ENCODE measurements around the gene GMCL1. TPM values are rescaled to one million over a fixed set of nuclear protein-coding genes. Genes with fewer than 3 reads are reported as not detected.

The GMCL1 gene
- total RNA-seq, 1 experiment from 2014 or later = 63.8 TPM

DNA sequence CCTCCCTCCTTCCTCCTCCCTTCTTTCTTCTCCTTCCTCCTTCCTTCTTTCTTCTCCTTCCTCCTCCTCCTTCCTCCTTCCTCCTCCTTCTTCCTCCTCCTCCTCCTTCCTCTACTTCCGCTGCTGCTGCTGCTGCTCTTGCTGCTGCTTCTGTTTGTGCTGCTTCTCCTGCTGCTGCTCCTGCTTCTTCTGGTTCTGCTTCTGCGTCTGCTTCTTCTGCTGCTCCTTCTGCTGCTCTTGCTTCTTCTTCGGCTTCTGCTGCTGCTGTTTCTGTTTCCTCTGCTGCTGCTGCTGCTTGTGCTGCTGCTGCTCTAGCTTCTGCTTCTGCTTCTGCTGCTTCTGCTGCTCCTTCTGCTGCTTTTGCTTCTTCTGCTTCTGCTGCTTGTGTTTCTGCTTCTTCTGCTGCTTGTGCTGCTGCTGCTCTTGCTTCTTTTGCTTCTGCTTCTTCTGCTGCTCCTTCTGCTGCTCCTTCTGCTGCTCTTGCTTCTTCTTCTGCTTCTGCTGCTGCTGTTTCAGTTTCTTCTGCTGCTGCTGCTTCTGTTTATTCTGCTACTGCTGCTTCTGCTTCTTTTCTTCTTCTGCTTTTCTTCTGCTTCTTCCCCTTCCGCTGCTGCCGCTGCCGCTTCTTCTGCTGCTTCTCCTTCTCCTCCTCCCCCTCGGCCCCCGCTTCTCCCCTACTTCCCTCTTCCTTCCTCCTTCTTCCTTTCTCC, 72.9 kb downstream of the GMCL1 start:
- no peaks in the 10 kb centered on the region for H3K27me3 Mint-ChIP-seq (ENCODE audit: unreplicated experiment)
- no peak for DNase-seq
- H3K27ac Mint-ChIP-seq (ENCODE audit: unreplicated experiment) = no peak overlapping the region
- no TSS peak for BruUV-seq (replicated peaks)
- H3K4me3 Mint-ChIP-seq (ENCODE audit: low read depth, unreplicated experiment) = no peak overlapping the region
- CTCF ChIA-PET = interaction anchor here (0.7 kb wide), 1 partner anchor 14 kb away, joined by 3 read pairs; no protein-coding TSS in a partner anchor
- intact Hi-C loops (cut with micrococcal nuclease; ENCODE audit: unreplicated experiment) = no loop called here
- peaks cover 15% of the 10 kb centered on the region for H3K4me1 Mint-ChIP-seq (ENCODE audit: low read depth, unreplicated experiment)
- TF ChIP-seq, protein P1, sequence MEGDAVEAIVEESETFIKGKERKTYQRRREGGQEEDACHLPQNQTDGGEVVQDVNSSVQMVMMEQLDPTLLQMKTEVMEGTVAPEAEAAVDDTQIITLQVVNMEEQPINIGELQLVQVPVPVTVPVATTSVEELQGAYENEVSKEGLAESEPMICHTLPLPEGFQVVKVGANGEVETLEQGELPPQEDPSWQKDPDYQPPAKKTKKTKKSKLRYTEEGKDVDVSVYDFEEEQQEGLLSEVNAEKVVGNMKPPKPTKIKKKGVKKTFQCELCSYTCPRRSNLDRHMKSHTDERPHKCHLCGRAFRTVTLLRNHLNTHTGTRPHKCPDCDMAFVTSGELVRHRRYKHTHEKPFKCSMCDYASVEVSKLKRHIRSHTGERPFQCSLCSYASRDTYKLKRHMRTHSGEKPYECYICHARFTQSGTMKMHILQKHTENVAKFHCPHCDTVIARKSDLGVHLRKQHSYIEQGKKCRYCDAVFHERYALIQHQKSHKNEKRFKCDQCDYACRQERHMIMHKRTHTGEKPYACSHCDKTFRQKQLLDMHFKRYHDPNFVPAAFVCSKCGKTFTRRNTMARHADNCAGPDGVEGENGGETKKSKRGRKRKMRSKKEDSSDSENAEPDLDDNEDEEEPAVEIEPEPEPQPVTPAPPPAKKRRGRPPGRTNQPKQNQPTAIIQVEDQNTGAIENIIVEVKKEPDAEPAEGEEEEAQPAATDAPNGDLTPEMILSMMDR (IDR thresholded peaks at IDR 0.05; ENCODE audit: unreplicated experiment) = no peak
- no peaks in the 10 kb centered on the region for H3K9me3 Mint-ChIP-seq (ENCODE audit: low read depth, unreplicated experiment)
- H3K36me3 Mint-ChIP-seq (ENCODE audit: insufficient read depth, unreplicated experiment) = peaks cover 18% of the 10 kb centered on the region

DNA sequence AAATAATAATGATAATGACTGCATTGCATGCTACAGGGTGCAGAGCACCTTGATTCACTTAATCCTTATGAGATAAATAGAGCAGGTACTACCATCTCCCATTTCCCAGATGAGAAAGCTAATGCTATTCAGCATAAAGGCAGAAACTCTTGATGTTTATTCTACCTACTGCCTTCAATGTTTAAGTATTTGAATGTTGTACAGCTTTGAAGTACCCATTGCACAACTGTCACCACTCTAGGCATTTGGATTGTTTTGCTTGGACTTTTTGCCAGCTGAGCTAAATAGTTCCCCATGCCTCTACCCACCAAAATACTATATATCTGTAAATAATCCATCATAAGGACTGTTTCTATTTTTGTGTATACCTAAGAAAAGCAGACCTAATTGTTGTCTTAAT, 77.8 kb downstream of the GMCL1 start:
- TF ChIP-seq, protein P1 (IDR thresholded peaks at IDR 0.05; ENCODE audit: unreplicated experiment) = no peak
- Mint-ChIP-seq H3K4me1 (ENCODE audit: low read depth, unreplicated experiment) (peaks cover 5% of the 10 kb centered on the region), H3K36me3 (ENCODE audit: insufficient read depth, unreplicated experiment) (peaks cover 10% of the 10 kb centered on the region), H3K4me3 (ENCODE audit: low read depth, unreplicated experiment) (no peak overlapping the region), H3K27ac (ENCODE audit: unreplicated experiment) (no peak overlapping the region), H3K27me3 (ENCODE audit: unreplicated experiment) (no peaks in the 10 kb centered on the region), H3K9me3 (ENCODE audit: low read depth, unreplicated experiment) (no peaks in the 10 kb centered on the region)
- CTCF ChIA-PET = no interaction called here
- no TSS peak for BruUV-seq (replicated peaks)
- no peak for DNase-seq
- intact Hi-C loops (cut with micrococcal nuclease; ENCODE audit: unreplicated experiment) = no loop called here

DNA sequence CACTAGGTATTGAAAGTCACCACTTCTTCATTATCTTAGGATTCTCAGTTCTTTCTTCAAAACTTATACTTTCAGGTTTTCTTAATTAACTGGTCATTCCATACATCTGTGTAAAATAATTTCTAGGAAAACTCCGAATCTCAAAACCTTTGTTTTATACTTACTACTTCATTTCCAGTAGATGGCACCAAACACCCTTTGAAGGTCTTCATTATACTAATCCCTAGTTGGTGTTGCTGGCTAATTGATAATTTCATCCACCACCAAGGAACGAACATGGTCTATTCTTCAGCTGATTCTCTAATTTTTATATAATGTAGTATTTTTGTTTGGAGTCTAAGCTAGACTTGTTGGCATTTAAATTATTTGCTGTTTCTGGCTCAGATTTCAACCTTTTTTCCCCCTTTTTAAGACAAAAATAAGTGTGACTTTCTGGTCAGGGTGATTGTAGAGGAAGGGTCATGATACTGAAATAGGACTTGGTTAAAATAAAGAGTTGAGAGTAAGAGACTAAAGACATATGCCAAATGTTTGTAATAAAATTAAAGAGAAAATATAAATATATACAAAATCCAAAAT, 82.6 kb downstream of the GMCL1 start:
- Mint-ChIP-seq H3K36me3 (ENCODE audit: insufficient read depth, unreplicated experiment) (peaks cover 43% of the 10 kb centered on the region), H3K9me3 (ENCODE audit: low read depth, unreplicated experiment) (no peaks in the 10 kb centered on the region), H3K4me3 (ENCODE audit: low read depth, unreplicated experiment) (no peak overlapping the region), H3K27me3 (ENCODE audit: unreplicated experiment) (no peaks in the 10 kb centered on the region), H3K4me1 (ENCODE audit: low read depth, unreplicated experiment) (peaks cover 15% of the 10 kb centered on the region), H3K27ac (ENCODE audit: unreplicated experiment) (no peak overlapping the region)
- intact Hi-C loops (cut with micrococcal nuclease; ENCODE audit: unreplicated experiment) = loop anchor here (1.0 to 5.0 kb wide), 2 partner anchors 158 to 185 kb away; no protein-coding TSS in a partner anchor
- DNase-seq = no peak
- CTCF ChIA-PET = interaction anchor here (0.6 to 4.1 kb wide), 4 partner anchors 159 to 382 kb away, joined by 3 to 32 read pairs (median 16); partner anchors contain the start of gene SNRPG
- no TSS peak for BruUV-seq (replicated peaks)
- TF ChIP-seq, protein P1 (IDR thresholded peaks at IDR 0.05; ENCODE audit: unreplicated experiment) = peak; percentile 48

DNA sequence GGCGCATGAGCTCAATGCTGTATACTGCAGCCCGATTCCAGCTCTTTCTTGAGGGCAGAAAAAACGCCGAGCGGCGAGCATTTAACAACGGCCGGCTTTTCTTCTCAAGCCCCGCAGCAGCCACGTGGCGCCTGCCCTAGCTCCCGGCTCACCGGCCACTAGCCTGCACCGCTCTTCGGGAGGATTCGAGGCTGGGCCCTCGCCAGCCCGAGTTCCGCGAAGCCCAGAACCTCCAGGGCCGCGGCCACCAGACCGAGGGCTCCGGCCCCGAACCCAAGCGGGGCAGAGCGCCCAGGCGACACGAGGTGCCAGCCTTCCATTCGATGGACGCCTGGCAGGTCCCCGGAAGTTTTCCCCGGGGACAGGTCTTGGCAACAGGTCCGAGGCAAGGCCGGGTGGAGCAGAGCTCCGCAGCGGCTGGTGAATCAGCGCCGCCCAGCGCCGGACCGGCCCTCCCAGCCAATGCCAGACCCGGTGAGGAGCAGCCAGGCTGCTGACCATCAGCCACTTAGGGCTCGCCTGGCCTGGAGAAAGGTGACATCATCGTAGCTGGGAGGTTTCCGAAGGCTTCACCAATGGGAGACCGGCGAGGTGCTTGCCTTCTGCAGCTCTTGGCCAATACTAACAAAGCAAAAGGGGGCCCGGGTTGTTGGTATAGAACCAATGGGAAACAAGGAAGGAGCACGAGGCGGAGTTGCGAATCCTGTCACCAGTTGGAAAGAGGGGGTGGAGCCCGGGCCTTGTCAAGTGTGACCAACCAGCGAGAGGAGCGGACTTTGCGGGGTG, 84.9 kb downstream of the GMCL1 start:
- intact Hi-C loops (cut with micrococcal nuclease; ENCODE audit: unreplicated experiment) = loop anchor here (2.0 to 5.0 kb wide), 3 partner anchors 187 to 378 kb away; partner anchors contain the start of gene SNRPG

More for the DNA sequence above, 84.9 kb downstream of the GMCL1 start:
- peaks cover 58% of the 10 kb centered on the region for H3K36me3 Mint-ChIP-seq (ENCODE audit: insufficient read depth, unreplicated experiment)
- peaks cover 27% of the 10 kb centered on the region for H3K4me1 Mint-ChIP-seq (ENCODE audit: low read depth, unreplicated experiment)
- CTCF ChIA-PET = interaction anchor here (0.7 to 4.1 kb wide), 15 partner anchors 19 to 387 kb away, joined by 3 to 32 read pairs (median 5); partner anchors contain the start of genes C2orf42, FAM136A and SNRPG
- H3K27me3 Mint-ChIP-seq (ENCODE audit: unreplicated experiment) = no peaks in the 10 kb centered on the region
- peak; percentile 99 for DNase-seq
- peak overlapping the region; percentile 98 for H3K27ac Mint-ChIP-seq (ENCODE audit: unreplicated experiment)
- TSS peak; percentile 94 for BruUV-seq (replicated peaks)
- H3K4me3 Mint-ChIP-seq (ENCODE audit: low read depth, unreplicated experiment) = peak overlapping the region; percentile 76
- TF ChIP-seq, protein P1 (IDR thresholded peaks at IDR 0.05; ENCODE audit: unreplicated experiment) = no peak
- H3K9me3 Mint-ChIP-seq (ENCODE audit: low read depth, unreplicated experiment) = no peaks in the 10 kb centered on the region

Measured in Calu3 (cell line).